Osteocyte (in vitro differentiated cells): Measurements from ENCODE around the gene HPSE2. TPM values are rescaled to one million over a fixed set of nuclear protein-coding genes. Genes with fewer than 3 reads are reported as not detected.

Experiments used
- DNase-seq: peaks from one replicate; pipeline ENCODE4 v3.0.0; 2021; ENCODE audit warnings: mixed read lengths; ENCODE audit not compliant: unreplicated experiment; ENCODE audit errors: extremely low spot score
- H3K27ac Mint-ChIP-seq: one replicate; pipeline ENCODE4 v1.8.0; 2021; ENCODE audit warnings: mild to moderate bottlenecking, mixed read lengths; ENCODE audit not compliant: unreplicated experiment
- H3K27me3 Mint-ChIP-seq: one replicate; pipeline ENCODE4 v1.8.0; 2021; ENCODE audit warnings: mixed read lengths; ENCODE audit not compliant: unreplicated experiment
- H3K36me3 Mint-ChIP-seq: one replicate; pipeline ENCODE4 v1.8.0; 2021; ENCODE audit warnings: mixed read lengths; ENCODE audit not compliant: unreplicated experiment
- H3K4me1 Mint-ChIP-seq: one replicate; pipeline ENCODE4 v1.8.0; 2021; ENCODE audit warnings: mixed read lengths; ENCODE audit not compliant: unreplicated experiment
- H3K4me3 Mint-ChIP-seq: one replicate; pipeline ENCODE4 v1.8.0; 2021; ENCODE audit warnings: mild to moderate bottlenecking, moderate library complexity, mixed read lengths; ENCODE audit not compliant: unreplicated experiment
- H3K9me3 Mint-ChIP-seq: one replicate; pipeline ENCODE4 v1.8.0; 2021; ENCODE audit warnings: mixed read lengths; ENCODE audit not compliant: unreplicated experiment
- CTCF ChIP-seq: fragments of 200-600 bp; sonication (generic); IDR thresholded peaks from 2 replicates; pipeline ENCODE4 v1.5.0; 2021; ENCODE audit warnings: antibody characterized with exemption, mild to moderate bottlenecking, moderate library complexity
- total RNA-seq: library from RNA; stranded (reverse); gene quantifications from 2 replicates; pipeline ENCODE4 v1.2.1, GENCODE V29; 2021

The HPSE2 gene
- total RNA-seq, 1 donor from 2014 or later = not detected

GRCh38 chr10:98959379-98959778 lies 276.3 kb downstream of the HPSE2 start:
- TF ChIP-seq CTCF = no peak
- H3K36me3 Mint-ChIP-seq = no peaks in the 10 kb centered on the region
- no peaks in the 10 kb centered on the region for H3K27me3 Mint-ChIP-seq
- no peak overlapping the region for H3K27ac Mint-ChIP-seq
- H3K4me3 Mint-ChIP-seq = no peak overlapping the region
- peaks cover 2% of the 10 kb centered on the region for H3K9me3 Mint-ChIP-seq
- no peaks in the 10 kb centered on the region for H3K4me1 Mint-ChIP-seq
- no peak for DNase-seq

- no peak for DNase-seq
- no peaks in the 10 kb centered on the region for H3K27me3 Mint-ChIP-seq
- no peak for TF ChIP-seq CTCF
- H3K36me3 Mint-ChIP-seq = no peaks in the 10 kb centered on the region
- H3K9me3 Mint-ChIP-seq = no peaks in the 10 kb centered on the region
- H3K27ac Mint-ChIP-seq = no peak overlapping the region
- H3K4me3 Mint-ChIP-seq = no peak overlapping the region
- no peaks in the 10 kb centered on the region for H3K4me1 Mint-ChIP-seq
Observed at GRCh38 chr10:98957801-98958200, 277.9 kb downstream of the HPSE2 start.

GRCh38 chr10:98956576-98957260 lies 278.9 kb downstream of the HPSE2 start:
- no peaks in the 10 kb centered on the region for H3K9me3 Mint-ChIP-seq
- no peaks in the 10 kb centered on the region for H3K4me1 Mint-ChIP-seq
- TF ChIP-seq CTCF = no peak
- no peaks in the 10 kb centered on the region for H3K27me3 Mint-ChIP-seq
- H3K27ac Mint-ChIP-seq = no peak overlapping the region
- no peaks in the 10 kb centered on the region for H3K36me3 Mint-ChIP-seq
- H3K4me3 Mint-ChIP-seq = no peak overlapping the region
- DNase-seq = no peak

- TF ChIP-seq CTCF = no peak
- Mint-ChIP-seq H3K9me3 (no peaks in the 10 kb centered on the region), H3K27ac (no peak overlapping the region), H3K4me1 (no peaks in the 10 kb centered on the region), H3K27me3 (no peaks in the 10 kb centered on the region), H3K4me3 (no peak overlapping the region), H3K36me3 (no peaks in the 10 kb centered on the region)
- DNase-seq = no peak
Observed at GRCh38 chr10:98953251-98953650, 282.4 kb downstream of the HPSE2 start.

GRCh38 chr10:98951269-98952000 lies 284.2 kb downstream of the HPSE2 start:
- Mint-ChIP-seq H3K36me3 (no peaks in the 10 kb centered on the region), H3K27me3 (no peaks in the 10 kb centered on the region), H3K27ac (no peak overlapping the region), H3K4me3 (no peak overlapping the region), H3K4me1 (no peaks in the 10 kb centered on the region), H3K9me3 (peaks cover 7% of the 10 kb centered on the region)
- TF ChIP-seq CTCF = no peak
- no peak for DNase-seq
